Measurements from ENCODE around the gene DENND1A. TPM values are rescaled to one million over a fixed set of nuclear protein-coding genes. Genes with fewer than 3 reads are reported as not detected.

DENND1A gene
- total and polyA plus RNA-seq, 2 experiments from 2014 or later = 13.1 to 28.7 TPM

DNA sequence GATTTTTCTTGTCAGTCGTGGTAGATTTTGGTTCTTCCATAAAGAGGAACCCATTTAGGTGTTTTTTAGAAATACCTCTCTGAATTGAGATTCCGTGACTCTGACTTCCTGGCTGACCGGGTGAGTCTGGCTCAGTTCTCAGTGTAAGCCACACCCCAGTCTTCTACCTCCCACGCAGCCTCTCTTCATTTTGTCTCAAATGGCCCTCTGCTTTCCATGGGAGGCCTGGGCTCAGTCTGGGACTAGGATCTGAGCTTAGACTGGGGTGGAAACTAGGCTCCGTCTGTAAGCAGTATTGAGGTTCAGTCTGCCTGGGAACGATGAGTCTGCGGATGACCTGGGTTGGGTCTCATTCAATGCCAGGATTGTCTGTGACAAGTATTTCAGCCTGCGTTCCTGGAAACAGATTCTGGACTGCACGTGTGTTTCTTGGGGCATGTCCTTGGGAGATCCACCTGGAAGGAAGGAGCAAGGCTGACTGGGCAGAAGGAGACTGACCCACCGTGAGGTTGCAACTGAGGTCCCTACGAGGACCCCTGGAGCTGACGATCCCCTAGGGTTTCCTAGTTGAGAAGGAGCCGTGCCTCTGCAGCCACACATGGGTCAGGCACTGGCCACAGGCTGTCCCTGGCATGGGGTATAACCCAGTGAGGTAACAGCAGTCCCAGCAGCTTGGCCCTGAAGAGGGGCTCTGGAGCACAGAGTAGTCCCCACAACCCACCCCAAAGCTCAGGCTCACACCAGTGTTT lies 586.3 kb downstream of the DENND1A start (continued):
- no peak for TF ChIP-seq REST (IDR thresholded peaks at IDR 0.05; ENCODE audit: unreplicated experiment)
- TF ChIP-seq, protein P1, sequence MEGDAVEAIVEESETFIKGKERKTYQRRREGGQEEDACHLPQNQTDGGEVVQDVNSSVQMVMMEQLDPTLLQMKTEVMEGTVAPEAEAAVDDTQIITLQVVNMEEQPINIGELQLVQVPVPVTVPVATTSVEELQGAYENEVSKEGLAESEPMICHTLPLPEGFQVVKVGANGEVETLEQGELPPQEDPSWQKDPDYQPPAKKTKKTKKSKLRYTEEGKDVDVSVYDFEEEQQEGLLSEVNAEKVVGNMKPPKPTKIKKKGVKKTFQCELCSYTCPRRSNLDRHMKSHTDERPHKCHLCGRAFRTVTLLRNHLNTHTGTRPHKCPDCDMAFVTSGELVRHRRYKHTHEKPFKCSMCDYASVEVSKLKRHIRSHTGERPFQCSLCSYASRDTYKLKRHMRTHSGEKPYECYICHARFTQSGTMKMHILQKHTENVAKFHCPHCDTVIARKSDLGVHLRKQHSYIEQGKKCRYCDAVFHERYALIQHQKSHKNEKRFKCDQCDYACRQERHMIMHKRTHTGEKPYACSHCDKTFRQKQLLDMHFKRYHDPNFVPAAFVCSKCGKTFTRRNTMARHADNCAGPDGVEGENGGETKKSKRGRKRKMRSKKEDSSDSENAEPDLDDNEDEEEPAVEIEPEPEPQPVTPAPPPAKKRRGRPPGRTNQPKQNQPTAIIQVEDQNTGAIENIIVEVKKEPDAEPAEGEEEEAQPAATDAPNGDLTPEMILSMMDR (conservative IDR thresholded peaks at IDR 0.05; ENCODE audit: low read depth in 2 of 2) = no peak
- TF ChIP-seq JUNB (IDR thresholded peaks at IDR 0.05; ENCODE audit: unreplicated experiment) = no peak

GRCh38 chr9:123342247-123342646 lies 587.7 kb downstream of the DENND1A start:
- H3K4me3 Mint-ChIP-seq = no peak overlapping the region
- peaks cover 19% of the 10 kb centered on the region for H3K4me1 Mint-ChIP-seq
- H3K27me3 ChIP-seq (ENCODE audit: insufficient read depth) = no peaks in the 10 kb centered on the region
- DNase-seq (ENCODE audit: low spot score) (no peak), ATAC-seq (no peak)
- H3K4me3 ChIP-seq = no peak overlapping the region
- no peak overlapping the region for H3K27ac Mint-ChIP-seq
- peaks cover 3% of the 10 kb centered on the region; the same call in 1 of the 2 replicates for H3F3A ChIP-seq (replicated peaks; ENCODE audit: low read depth)
- 0 out of 2 replicates have a peak, but pooled peaks cover 3% of the 10 kb centered on the region for H3K4me1 ChIP-seq (ENCODE audit: insufficient read depth)
- H2AFZ ChIP-seq = peak overlapping the region; percentile 66; the same call in 1 of the 2 replicates
- H3K27ac ChIP-seq (ENCODE audit: low read depth) = no peak overlapping the region
- no peaks in the 10 kb centered on the region for H3K36me3 ChIP-seq (ENCODE audit: insufficient read depth)
- no peaks in the 10 kb centered on the region for H3K9me3 Mint-ChIP-seq
- no peaks in the 10 kb centered on the region for H3K79me2 ChIP-seq (replicated peaks; ENCODE audit: insufficient read depth)
- no peak overlapping the region for H3K4me2 ChIP-seq
- H3K9me2 ChIP-seq (ENCODE audit: insufficient read depth) = no peaks in the 10 kb centered on the region
- H3K27me3 Mint-ChIP-seq (ENCODE audit: insufficient read depth, low read depth, poor library complexity) = peaks cover 4% of the 10 kb centered on the region
- H3K36me3 Mint-ChIP-seq (ENCODE audit: low read depth) = no peaks in the 10 kb centered on the region
- no peaks in the 10 kb centered on the region for H4K20me1 ChIP-seq (replicated peaks; ENCODE audit: insufficient read depth)
- TF ChIP-seq EZH2phosphoT487 (IDR thresholded peaks at IDR 0.05; ENCODE audit: unreplicated experiment) (no peak), STAT1 (IDR thresholded peaks at IDR 0.05; ENCODE audit: unreplicated experiment) (no peak), REST (IDR thresholded peaks at IDR 0.05; ENCODE audit: unreplicated experiment) (no peak), JUNB (IDR thresholded peaks at IDR 0.05; ENCODE audit: unreplicated experiment) (no peak), ZNF462 (CRISPR knock-in tag; IDR thresholded peaks at IDR 0.05) (no peak), CREB1 (CRISPR knock-in tag; IDR thresholded peaks at IDR 0.05; ENCODE audit: low read depth) (no peak), ZNF331 (CRISPR knock-in tag; IDR thresholded peaks at IDR 0.05; ENCODE audit: low read depth) (no peak)
